Measurements from ENCODE around the gene HEBP1.

HEBP1 gene

DNA sequence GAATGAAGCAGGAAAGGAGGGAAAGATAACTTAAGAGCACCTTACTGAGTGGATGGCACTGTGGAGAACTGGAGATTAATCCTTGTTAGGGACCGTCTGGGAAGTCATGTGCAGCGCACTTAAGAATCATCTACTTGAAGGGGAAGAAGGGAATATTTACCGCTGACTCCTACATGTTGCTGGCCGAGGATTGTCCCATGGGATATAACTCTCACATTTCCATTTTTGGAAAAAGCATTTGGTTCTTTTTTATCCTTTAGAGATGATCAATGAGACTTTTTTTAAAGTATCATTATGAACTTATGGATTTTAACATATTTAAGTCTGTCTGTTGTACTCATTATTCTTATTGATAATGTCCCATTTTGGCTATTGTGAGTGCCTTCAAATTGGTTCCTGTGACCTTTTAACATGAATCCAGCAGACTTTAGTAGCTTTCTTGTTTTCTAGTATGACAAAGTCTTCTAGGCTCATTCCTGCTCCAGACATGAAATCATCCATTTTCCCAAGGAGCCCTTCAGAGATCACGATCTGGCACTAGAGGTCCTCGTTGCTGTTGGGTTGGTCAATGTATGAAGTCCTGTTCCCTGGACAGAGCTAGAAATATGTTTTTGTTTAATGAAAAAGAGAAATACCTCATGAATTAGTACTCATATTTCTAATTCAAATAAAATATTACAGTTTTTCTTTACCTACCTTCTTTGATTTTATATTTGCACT lies 23.9 kb upstream of the HEBP1 start:
- H3K9me3 ChIP-seq (ENCODE audit: insufficient read depth, low read length), result no peaks in the 10 kb centered on the region
- TF ChIP-seq, protein P1, sequence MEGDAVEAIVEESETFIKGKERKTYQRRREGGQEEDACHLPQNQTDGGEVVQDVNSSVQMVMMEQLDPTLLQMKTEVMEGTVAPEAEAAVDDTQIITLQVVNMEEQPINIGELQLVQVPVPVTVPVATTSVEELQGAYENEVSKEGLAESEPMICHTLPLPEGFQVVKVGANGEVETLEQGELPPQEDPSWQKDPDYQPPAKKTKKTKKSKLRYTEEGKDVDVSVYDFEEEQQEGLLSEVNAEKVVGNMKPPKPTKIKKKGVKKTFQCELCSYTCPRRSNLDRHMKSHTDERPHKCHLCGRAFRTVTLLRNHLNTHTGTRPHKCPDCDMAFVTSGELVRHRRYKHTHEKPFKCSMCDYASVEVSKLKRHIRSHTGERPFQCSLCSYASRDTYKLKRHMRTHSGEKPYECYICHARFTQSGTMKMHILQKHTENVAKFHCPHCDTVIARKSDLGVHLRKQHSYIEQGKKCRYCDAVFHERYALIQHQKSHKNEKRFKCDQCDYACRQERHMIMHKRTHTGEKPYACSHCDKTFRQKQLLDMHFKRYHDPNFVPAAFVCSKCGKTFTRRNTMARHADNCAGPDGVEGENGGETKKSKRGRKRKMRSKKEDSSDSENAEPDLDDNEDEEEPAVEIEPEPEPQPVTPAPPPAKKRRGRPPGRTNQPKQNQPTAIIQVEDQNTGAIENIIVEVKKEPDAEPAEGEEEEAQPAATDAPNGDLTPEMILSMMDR (IDR thresholded peaks at IDR 0.05; ENCODE audit: low read depth, low read length), result no peak
- no peak for TF ChIP-seq EZH2phosphoT487 (IDR thresholded peaks at IDR 0.05; ENCODE audit: low read depth)
- no peaks in the 10 kb centered on the region for H3K4me1 ChIP-seq (ENCODE audit: low read length)
- no peak overlapping the region for H3K4me3 ChIP-seq (ENCODE audit: low read length)
- peaks cover 49% of the 10 kb centered on the region for H3K27me3 ChIP-seq (ENCODE audit: low read depth, low read length)
- H3K4me2 ChIP-seq (ENCODE audit: low read length), result no peak overlapping the region
- H4K20me1 ChIP-seq (ENCODE audit: insufficient read depth, low read length), result no peaks in the 10 kb centered on the region
- H2AFZ ChIP-seq (ENCODE audit: low read depth, low read length), result no peak overlapping the region
- no peaks in the 10 kb centered on the region for H3K36me3 ChIP-seq (replicated peaks; ENCODE audit: low read depth, low read length)
- H3K79me2 ChIP-seq (ENCODE audit: low read length), result no peaks in the 10 kb centered on the region
- H3K27ac ChIP-seq (ENCODE audit: low read length), result no peak overlapping the region
- no peak overlapping the region for H3K9ac ChIP-seq (ENCODE audit: low read length)

DNA sequence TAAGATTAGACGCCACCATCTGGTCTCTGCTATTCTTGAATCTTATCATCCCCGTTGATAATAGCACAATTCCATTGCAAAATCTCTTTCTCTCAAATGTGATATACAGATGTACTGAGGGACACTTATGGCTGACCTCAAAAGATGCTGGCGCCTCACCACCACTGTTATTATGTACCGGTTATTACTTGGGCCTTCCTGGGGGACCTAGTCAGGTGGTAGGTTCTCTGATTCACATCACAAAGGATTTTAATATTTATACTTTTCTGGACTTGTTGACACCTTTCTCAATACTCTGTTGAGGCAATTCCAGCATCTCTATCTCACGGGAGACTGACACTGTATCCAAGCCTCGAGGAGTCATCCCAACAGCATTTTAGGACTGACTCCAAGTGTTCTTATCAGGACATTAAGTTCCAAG lies 22.8 kb upstream of the HEBP1 start:
- Histone ChIP-seq H3K27me3 (ENCODE audit: low read depth, low read length) (peaks cover 44% of the 10 kb centered on the region), H3K4me3 (ENCODE audit: low read length) (no peak overlapping the region), H3K27ac (ENCODE audit: low read length) (no peak overlapping the region), H3K4me2 (ENCODE audit: low read length) (no peak overlapping the region), H3K4me1 (ENCODE audit: low read length) (no peaks in the 10 kb centered on the region), H2AFZ (ENCODE audit: low read depth, low read length) (no peak overlapping the region), H3K9me3 (ENCODE audit: insufficient read depth, low read length) (no peaks in the 10 kb centered on the region), H4K20me1 (ENCODE audit: insufficient read depth, low read length) (no peaks in the 10 kb centered on the region), H3K79me2 (ENCODE audit: low read length) (no peaks in the 10 kb centered on the region), H3K36me3 (replicated peaks; ENCODE audit: low read depth, low read length) (no peaks in the 10 kb centered on the region), H3K9ac (ENCODE audit: low read length) (no peak overlapping the region)
- TF ChIP-seq, protein P1 (IDR thresholded peaks at IDR 0.05; ENCODE audit: low read depth, low read length), result no peak
- TF ChIP-seq EZH2phosphoT487 (IDR thresholded peaks at IDR 0.05; ENCODE audit: low read depth), result no peak

DNA sequence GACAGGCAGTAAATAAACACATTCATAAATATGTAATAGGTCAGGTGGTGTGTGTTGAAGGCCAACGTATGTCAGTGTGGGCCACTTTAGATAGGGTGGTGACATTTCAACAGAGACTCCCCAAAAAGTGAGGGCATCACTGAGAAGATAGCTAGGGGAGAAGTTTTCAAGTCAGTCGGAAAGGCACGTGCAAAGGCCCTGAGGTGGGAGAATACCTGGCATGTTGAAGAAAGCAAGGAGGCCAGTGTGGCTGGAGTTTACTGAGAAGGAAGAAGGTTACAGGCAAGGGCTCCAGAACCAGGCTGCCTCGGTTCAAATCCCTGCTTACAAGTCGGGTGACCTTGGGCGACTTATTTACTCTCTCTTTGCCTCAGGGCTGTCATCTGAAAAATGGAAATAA lies 11.0 kb upstream of the HEBP1 start:
- Histone ChIP-seq H3K36me3 (replicated peaks; ENCODE audit: low read depth, low read length) (no peaks in the 10 kb centered on the region), H3K27ac (ENCODE audit: low read length) (no peak overlapping the region), H3K4me2 (ENCODE audit: low read length) (no peak overlapping the region), H4K20me1 (ENCODE audit: insufficient read depth, low read length) (no peaks in the 10 kb centered on the region), H3K27me3 (ENCODE audit: low read depth, low read length) (peaks cover 39% of the 10 kb centered on the region), H3K4me1 (ENCODE audit: low read length) (no peaks in the 10 kb centered on the region), H3K9me3 (ENCODE audit: insufficient read depth, low read length) (no peaks in the 10 kb centered on the region), H3K9ac (ENCODE audit: low read length) (no peak overlapping the region), H3K79me2 (ENCODE audit: low read length) (no peaks in the 10 kb centered on the region), H2AFZ (ENCODE audit: low read depth, low read length) (no peak overlapping the region), H3K4me3 (ENCODE audit: low read length) (no peak overlapping the region)
- TF ChIP-seq EZH2phosphoT487 (IDR thresholded peaks at IDR 0.05; ENCODE audit: low read depth), result no peak
- TF ChIP-seq, protein P1 (IDR thresholded peaks at IDR 0.05; ENCODE audit: low read depth, low read length), result no peak

DNA sequence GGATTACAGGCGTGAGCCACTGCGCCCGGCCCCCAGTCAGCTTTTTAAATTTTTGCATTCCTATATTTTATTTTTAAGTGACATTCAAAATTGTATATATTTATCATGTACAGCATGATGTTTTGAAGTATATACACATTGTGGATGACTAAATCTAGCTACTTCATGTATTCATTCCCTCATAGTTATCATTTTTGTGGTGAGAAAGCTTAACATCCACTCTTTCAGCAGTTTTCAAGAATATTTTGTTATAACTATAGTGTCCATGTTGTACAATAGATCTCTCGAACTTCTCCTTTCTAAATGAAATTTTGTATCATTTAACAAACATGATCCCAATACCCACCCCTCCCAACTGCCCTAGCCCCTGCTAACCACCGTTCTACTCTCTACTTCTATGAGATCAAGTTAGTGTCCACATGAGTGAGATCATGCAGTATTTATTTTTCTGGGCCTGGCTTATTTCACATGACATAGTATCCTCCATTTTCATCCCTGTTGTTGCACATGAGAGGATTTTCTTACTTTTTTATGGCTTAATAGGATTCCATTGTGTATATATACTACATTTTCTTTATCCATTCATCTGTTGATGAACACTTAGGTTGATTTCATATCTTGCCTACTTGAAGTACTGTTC lies 8.8 kb upstream of the HEBP1 start:
- no peaks in the 10 kb centered on the region for H3K36me3 ChIP-seq (replicated peaks; ENCODE audit: low read depth, low read length)
- no peaks in the 10 kb centered on the region for H3K9me3 ChIP-seq (ENCODE audit: insufficient read depth, low read length)
- peaks cover 36% of the 10 kb centered on the region for H3K27me3 ChIP-seq (ENCODE audit: low read depth, low read length)
- no peak overlapping the region for H3K9ac ChIP-seq (ENCODE audit: low read length)
- TF ChIP-seq EZH2phosphoT487 (IDR thresholded peaks at IDR 0.05; ENCODE audit: low read depth), result no peak
- TF ChIP-seq, protein P1 (IDR thresholded peaks at IDR 0.05; ENCODE audit: low read depth, low read length), result no peak
- H3K4me1 ChIP-seq (ENCODE audit: low read length), result no peaks in the 10 kb centered on the region
- no peak overlapping the region for H3K27ac ChIP-seq (ENCODE audit: low read length)
- no peak overlapping the region for H3K4me2 ChIP-seq (ENCODE audit: low read length)
- H4K20me1 ChIP-seq (ENCODE audit: insufficient read depth, low read length), result no peaks in the 10 kb centered on the region
- no peak overlapping the region for H2AFZ ChIP-seq (ENCODE audit: low read depth, low read length)
- H3K79me2 ChIP-seq (ENCODE audit: low read length), result no peaks in the 10 kb centered on the region
- H3K4me3 ChIP-seq (ENCODE audit: low read length), result no peak overlapping the region

All from OCI-LY3 (cell line).